Thoracic aorta (tissue), 2 donors: ENCODE results near the gene SPAG9. TPM values are rescaled to one million over a fixed set of nuclear protein-coding genes. Genes with fewer than 3 reads are reported as not detected.
"Not testable (repeated sequence)": the region's sequence is repeated elsewhere in the genome, so short reads cannot be mapped to it uniquely, and the experiment has no call there.

Source experiments
- ATAC-seq: fragments of 150-250 bp; one replicate; pipeline ENCODE4 v1.8.0; 2017; ENCODE audit warnings: low read depth; ENCODE audit not compliant: insufficient number of reproducible peaks, low FRiP score
- DNase-seq: peaks from one replicate; pipeline ENCODE4 v3.0.0-alpha.2; 2020; ENCODE audit warnings: low spot score
- H3K27ac ChIP-seq, 2 donors: fragments of 200-600 bp; sonication (generic); 1 replicate in 1 of 2; 2 replicates in 1 of 2; pipeline ENCODE4 v1.5.1; 2016; ENCODE audit warnings: mild to moderate bottlenecking in 2 of 2, moderate library complexity in 2 of 2
- H3K27me3 ChIP-seq: fragments of 200-600 bp; sonication (generic); replicated peaks from 2 replicates; pipeline ENCODE4 v1.6.0; 2016; ENCODE audit warnings: mild to moderate bottlenecking; ENCODE audit not compliant: insufficient read depth
- H3K36me3 ChIP-seq: fragments of 200-600 bp; sonication (generic); one replicate; pipeline ENCODE4 v1.5.1; 2016
- H3K4me1 ChIP-seq, 2 donors: fragments of 200-600 bp; sonication (generic); 1 replicate in 1 of 2; 2 replicates in 1 of 2; pipeline versions ENCODE4 v1.5.1 to v1.6.0; 2016; ENCODE audit warnings: low read depth in 2 of 2, mild to moderate bottlenecking in 1 of 2; ENCODE audit not compliant: control insufficient read depth in 1 of 2
- H3K4me3 ChIP-seq: fragments of 200-600 bp; sonication (generic); 2 replicates; pipeline ENCODE4 v1.5.1; 2016; ENCODE audit warnings: mild to moderate bottlenecking
- H3K9me3 ChIP-seq: fragments of 200-600 bp; sonication (generic); 2 replicates; pipeline ENCODE4 v1.5.1; 2016
- CTCF ChIP-seq: fragments of 200-600 bp; sonication (generic); IDR thresholded peaks from one replicate; pipeline ENCODE4 v1.5.1; 2019; ENCODE audit warnings: antibody characterized with exemption
- total RNA-seq, 2 donors: library from RNA; depleted of rRNA; stranded (reverse); fragments of >200 nt; gene quantifications; one replicate each; pipeline versions ENCODE4 v1.1.0 to v1.2.3, GENCODE V29; 2016

The SPAG9 gene
- total RNA-seq, 2 donors from 2014 or later: 105 to 162 TPM

DNA sequence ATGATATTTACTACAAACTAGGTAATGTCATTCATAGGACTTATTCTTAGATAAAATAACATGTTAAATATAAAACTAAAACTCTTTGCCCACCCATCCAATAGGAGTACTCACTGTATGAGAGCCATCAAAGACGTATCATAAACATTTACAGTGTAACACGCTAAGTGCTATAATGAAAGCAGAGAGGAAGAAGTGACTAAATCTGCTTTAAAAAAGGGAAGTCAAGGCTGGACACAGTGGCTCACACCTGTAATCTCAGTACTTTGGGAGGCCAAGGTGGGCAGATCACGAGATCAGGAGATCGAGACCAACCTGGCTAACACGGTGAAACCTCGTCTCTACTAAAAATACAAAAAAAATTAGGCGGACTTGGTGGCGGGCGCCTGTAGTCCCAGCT lies 32.4 kb downstream of the SPAG9 start:
- Histone ChIP-seq H3K9me3 (no peaks in the 10 kb centered on the region), H3K4me1 (peaks cover 27 to 38% of the 10 kb centered on the region in 2 donors), H3K4me3 (no peak overlapping the region), H3K36me3 (no peaks in the 10 kb centered on the region), H3K27ac (no peak overlapping the region), H3K27me3 (no peaks in the 10 kb centered on the region)
- DNase-seq (no peak), ATAC-seq (no peak)
- TF ChIP-seq CTCF: no peak

- Histone ChIP-seq H3K27ac (no peak overlapping the region), H3K4me3 (no peak overlapping the region), H3K9me3 (no peaks in the 10 kb centered on the region), H3K4me1 (peaks cover 27 to 38% of the 10 kb centered on the region in 2 donors), H3K36me3 (no peaks in the 10 kb centered on the region), H3K27me3 (no peaks in the 10 kb centered on the region)
- no peak for TF ChIP-seq CTCF
- no peak for DNase-seq
- ATAC-seq: no peak
These were observed 33.5 kb downstream of the SPAG9 start for GRCh38 chr17:51087072-51087757.

- no peak for TF ChIP-seq CTCF
- no peak overlapping the region for H3K4me3 ChIP-seq
- peaks cover 24 to 33% of the 10 kb centered on the region in 2 donors for H3K4me1 ChIP-seq
- DNase-seq: no peak
- no peak overlapping the region for H3K27ac ChIP-seq
- ATAC-seq: no peak
- no peaks in the 10 kb centered on the region for H3K27me3 ChIP-seq
- H3K36me3 ChIP-seq: no peaks in the 10 kb centered on the region
- no peaks in the 10 kb centered on the region for H3K9me3 ChIP-seq
These were observed 35.4 kb downstream of the SPAG9 start for GRCh38 chr17:51085150-51085805.

DNA sequence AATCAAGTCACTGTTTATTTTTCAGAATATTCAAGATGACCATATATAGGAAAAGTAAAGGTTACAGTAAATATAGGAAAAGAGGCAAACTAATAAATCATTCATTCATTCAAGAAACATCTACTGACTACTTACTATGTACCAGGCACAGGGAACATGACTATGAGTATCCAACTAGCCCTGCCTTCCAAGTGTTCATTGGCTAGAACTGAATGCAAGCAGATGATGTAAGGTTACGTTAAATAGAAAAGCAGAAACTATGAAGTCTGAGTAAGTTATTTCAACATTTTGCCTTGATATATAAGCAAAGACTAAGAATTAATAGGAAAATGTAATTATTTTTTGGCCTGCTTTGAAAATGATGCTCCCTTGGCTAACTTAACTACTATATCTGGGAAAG lies 36.7 kb downstream of the SPAG9 start:
- no peak for TF ChIP-seq CTCF
- DNase-seq (no peak), ATAC-seq (no peak)
- peaks cover 28 to 33% of the 10 kb centered on the region in 2 donors for H3K4me1 ChIP-seq
- no peak overlapping the region for H3K27ac ChIP-seq
- no peak overlapping the region for H3K4me3 ChIP-seq
- H3K27me3 ChIP-seq: no peaks in the 10 kb centered on the region
- H3K9me3 ChIP-seq: no peaks in the 10 kb centered on the region
- peaks cover 5% of the 10 kb centered on the region for H3K36me3 ChIP-seq

DNA sequence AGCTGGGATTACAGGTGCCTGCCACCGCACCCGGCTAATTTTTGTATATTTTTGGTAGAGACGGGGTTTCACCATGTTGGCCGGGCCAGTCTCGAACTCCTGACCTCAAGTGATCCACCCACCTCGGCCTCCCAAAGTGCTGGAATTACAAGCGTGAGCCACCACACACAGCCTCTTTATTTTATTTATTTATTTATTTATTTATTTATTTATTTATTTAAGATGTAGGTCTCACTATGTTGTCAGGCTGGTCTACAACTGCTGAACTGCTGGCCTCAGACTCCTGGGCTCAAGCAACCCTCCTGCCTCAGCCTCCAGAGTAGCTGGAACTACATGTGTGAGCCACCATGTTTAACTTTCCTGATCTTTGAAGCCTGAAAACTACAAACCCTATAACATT lies 37.3 kb downstream of the SPAG9 start:
- not testable (repeated sequence) for H3K9me3 ChIP-seq, ATAC-seq
- peaks cover 28 to 37% of the 10 kb centered on the region in 2 donors for H3K4me1 ChIP-seq

More for the DNA sequence above, 37.3 kb downstream of the SPAG9 start:
- not testable (repeated sequence) for H3K4me3 ChIP-seq, H3K27me3 ChIP-seq, DNase-seq, H3K36me3 ChIP-seq, H3K27ac ChIP-seq
